Loucy (cell line): ENCODE results near the gene CCNG2.

ENCODE experiments used
- CTCF ChIP-seq: fragments of 200-600 bp; sonication (generic); conservative IDR thresholded peaks from 2 replicates; pipeline ENCODE4 v1.5.1; 2014; ENCODE audit warnings: mild to moderate bottlenecking, antibody characterized with exemption, low read length
- EZH2phosphoT487 ChIP-seq: fragments of 200-600 bp; IDR thresholded peaks from 2 replicates; pipeline ENCODE4 v1.6.1; 2018; ENCODE audit warnings: antibody characterized with exemption, mild to moderate bottlenecking, moderate library complexity, borderline replicate concordance

- TF ChIP-seq CTCF (no peak), EZH2phosphoT487 (no peak)
These were observed 24.2 kb upstream of the CCNG2 start for GRCh38 chr4:77132652-77133312.
